GM10248 (cell line): ENCODE measurements around the gene SLC51B.

Experiments used
- CTCF ChIA-PET: fragments of 300-600 bp; sonication (Branson Sonifier 250); formaldehyde crosslinking; extraction: SDS; loops from one replicate; lab custom pipeline; 2021; ENCODE audit warnings: antibody characterized with exemption; lab: Yijun Ruan, JAX
- POLR2A ChIA-PET: fragments of 350-650 bp; sonication (Branson Sonifier 250); formaldehyde crosslinking; extraction: SDS; loops from one replicate; lab custom pipeline; 2020; ENCODE audit warnings: antibody characterized with exemption; lab: Yijun Ruan, JAX
- DNase-seq: peaks from one replicate; pipeline ENCODE4 v3.0.0; 2012; ENCODE audit errors: extremely low spot score
- TF ChIP-seq, protein P1 (sequence below): IDR thresholded peaks from 2 replicates; pipeline ENCODE4 v1.5.1; 2012; ENCODE audit warnings: mild to moderate bottlenecking, low read depth; ENCODE audit errors: extremely low read depth, missing control alignments, control extremely low read depth

Gene SLC51B

DNA sequence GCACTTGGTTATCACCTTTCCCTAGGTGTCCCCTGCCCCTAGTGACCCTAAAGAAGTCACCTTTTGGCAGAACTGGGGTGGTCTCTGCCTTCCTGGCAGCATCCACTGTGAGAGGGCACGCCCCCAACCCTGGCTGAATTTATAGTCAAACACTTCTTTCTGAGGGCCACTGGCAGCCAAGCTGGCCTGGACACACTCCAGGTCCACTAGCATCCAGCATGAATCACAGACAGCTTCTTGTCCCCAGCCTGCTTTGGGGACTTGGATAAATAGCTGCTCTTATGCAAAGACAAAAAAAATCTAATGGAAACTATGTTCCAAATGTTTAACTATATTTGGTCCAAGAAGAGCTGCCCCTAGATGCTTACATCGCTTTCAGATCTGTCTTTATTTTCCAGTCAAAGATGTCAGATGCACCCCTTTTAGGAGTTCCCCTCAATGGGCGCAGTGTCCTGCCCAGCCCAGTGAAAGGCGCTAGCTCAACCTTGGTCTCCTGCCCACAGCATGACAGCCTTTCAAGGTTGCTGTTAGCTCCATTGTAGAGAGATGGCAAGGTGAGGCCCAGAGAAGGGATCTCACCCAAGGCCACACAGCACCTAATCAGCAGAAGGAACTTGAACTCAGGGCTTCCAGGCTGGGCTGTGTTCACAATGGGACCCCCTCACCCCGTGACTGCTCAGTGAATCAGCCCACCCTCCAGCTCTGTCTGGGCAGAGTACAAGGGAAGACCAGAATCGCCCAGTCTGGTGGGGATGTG is 15.6 kb downstream of the SLC51B start:
- ChIA-PET CTCF (interaction anchor here (0.7 to 7.3 kb wide), 6 partner anchors 9 to 339 kb away, joined by 3 to 29 read pairs (median 5); partner anchors contain the start of gene KBTBD13), POLR2A (interaction anchor here (0.6 kb wide), 1 partner anchor 89 kb away, joined by 9 read pairs; no protein-coding TSS in a partner anchor)
- TF ChIP-seq, protein P1, sequence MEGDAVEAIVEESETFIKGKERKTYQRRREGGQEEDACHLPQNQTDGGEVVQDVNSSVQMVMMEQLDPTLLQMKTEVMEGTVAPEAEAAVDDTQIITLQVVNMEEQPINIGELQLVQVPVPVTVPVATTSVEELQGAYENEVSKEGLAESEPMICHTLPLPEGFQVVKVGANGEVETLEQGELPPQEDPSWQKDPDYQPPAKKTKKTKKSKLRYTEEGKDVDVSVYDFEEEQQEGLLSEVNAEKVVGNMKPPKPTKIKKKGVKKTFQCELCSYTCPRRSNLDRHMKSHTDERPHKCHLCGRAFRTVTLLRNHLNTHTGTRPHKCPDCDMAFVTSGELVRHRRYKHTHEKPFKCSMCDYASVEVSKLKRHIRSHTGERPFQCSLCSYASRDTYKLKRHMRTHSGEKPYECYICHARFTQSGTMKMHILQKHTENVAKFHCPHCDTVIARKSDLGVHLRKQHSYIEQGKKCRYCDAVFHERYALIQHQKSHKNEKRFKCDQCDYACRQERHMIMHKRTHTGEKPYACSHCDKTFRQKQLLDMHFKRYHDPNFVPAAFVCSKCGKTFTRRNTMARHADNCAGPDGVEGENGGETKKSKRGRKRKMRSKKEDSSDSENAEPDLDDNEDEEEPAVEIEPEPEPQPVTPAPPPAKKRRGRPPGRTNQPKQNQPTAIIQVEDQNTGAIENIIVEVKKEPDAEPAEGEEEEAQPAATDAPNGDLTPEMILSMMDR, result no peak
- DNase-seq, result no peak

DNA sequence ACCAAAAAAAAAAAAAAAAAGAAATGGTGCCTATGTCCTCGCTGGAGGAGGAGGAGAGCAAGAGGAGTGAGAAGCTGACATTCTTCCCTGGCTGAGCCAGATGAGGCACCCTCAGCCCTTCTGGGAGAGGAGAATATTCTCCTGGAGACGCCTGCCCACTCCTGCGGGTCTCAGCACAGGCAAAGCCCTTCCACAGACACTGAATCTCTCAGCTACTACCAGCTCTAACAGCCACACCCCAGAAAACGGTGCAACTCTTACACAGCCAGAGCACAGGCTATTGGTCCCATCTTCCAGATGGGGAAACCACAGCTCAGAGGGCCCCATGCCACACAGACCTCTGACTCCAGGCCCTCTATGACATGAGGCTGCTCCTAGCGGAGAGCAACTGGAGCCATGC is 16.9 kb downstream of the SLC51B start:
- TF ChIP-seq, protein P1, result no peak
- no peak for DNase-seq
- ChIA-PET CTCF (interaction anchor here (1.0 to 7.3 kb wide), 5 partner anchors 9 to 225 kb away, joined by 3 to 29 read pairs (median 4); partner anchors contain the start of genes KBTBD13 and PARP16), POLR2A (interaction anchor here (0.7 kb wide), 2 partner anchors 118 to 229 kb away, joined by 5 read pairs; no protein-coding TSS in a partner anchor)

GRCh38 chr15:65062726-65063125 is 17.5 kb downstream of the SLC51B start:
- CTCF ChIA-PET, result interaction anchor here (0.6 to 7.3 kb wide), 7 partner anchors 8 to 224 kb away, joined by 3 to 29 read pairs (median 4); partner anchors contain the start of genes KBTBD13 and PARP16
- DNase-seq, result no peak
- TF ChIP-seq, protein P1, result no peak
- POLR2A ChIA-PET, result no interaction called here

- CTCF ChIA-PET, result interaction anchor here (1.5 to 10.5 kb wide), 5 partner anchors 11 to 319 kb away, joined by 4 to 72 read pairs (median 21); partner anchors contain the start of gene KBTBD13
- TF ChIP-seq, protein P1, result no peak
- DNase-seq, result no peak
- POLR2A ChIA-PET, result interaction anchor here (0.6 kb wide), 1 partner anchor 135 kb away, joined by 5 read pairs; no protein-coding TSS in a partner anchor
These were observed 20.9 kb downstream of the SLC51B start for GRCh38 chr15:65066001-65066634.

- POLR2A ChIA-PET, result no interaction called here
- TF ChIP-seq, protein P1, result no peak
- DNase-seq, result no peak
- CTCF ChIA-PET, result interaction anchor here (1.1 to 10.5 kb wide), 4 partner anchors 11 to 33 kb away, joined by 3 to 72 read pairs (median 14); partner anchors contain the start of gene KBTBD13
These were observed 21.6 kb downstream of the SLC51B start for GRCh38 chr15:65066635-65067316.

- ChIA-PET POLR2A (no interaction called here), CTCF (interaction anchor here (1.1 to 10.5 kb wide), 4 partner anchors 10 to 33 kb away, joined by 3 to 72 read pairs (median 14); partner anchors contain the start of gene KBTBD13)
- TF ChIP-seq, protein P1, result no peak
- no peak for DNase-seq
These were observed 22.1 kb downstream of the SLC51B start for GRCh38 chr15:65067317-65067644.
